Motor neuron (in vitro differentiated cells): Measurements from ENCODE around the gene TNRC6C. TPM values are rescaled to one million over a fixed set of nuclear protein-coding genes. Genes with fewer than 3 reads are reported as not detected.
"Not testable (repeated sequence)": the region's sequence is repeated elsewhere in the genome, so short reads cannot be mapped to it uniquely, and the experiment has no call there.

Experiments used
- ATAC-seq, 8 experiments: fragments of 200-7000 bp; cut with Tn5 transposase; replicated peaks in 6 of 8; 2 replicates each; pipeline ENCODE4 v1.8.0; 2021; ENCODE audit warnings: mild to moderate bottlenecking in 8 of 8, moderate library complexity in 8 of 8
- H3K27ac ChIP-seq, 2 donors: fragments of 250-450 bp; sonication (Bioruptor Pico); 2 replicates each; pipeline ENCODE4 v1.9.0; 2021; ENCODE audit warnings: antibody characterized with exemption in 2 of 2, mild to moderate bottlenecking in 2 of 2, moderate library complexity in 1 of 2
- H3K4me1 ChIP-seq, 2 donors: fragments of 250-450 bp; sonication (Bioruptor Pico); replicated peaks in 1 of 2; 2 replicates each; pipeline ENCODE4 v1.6.1; 2021; ENCODE audit warnings: antibody characterized with exemption in 2 of 2, mild to moderate bottlenecking in 2 of 2, moderate library complexity in 1 of 2
- H3K4me3 ChIP-seq, 5 donors: fragments of 250-450 bp; sonication (Bioruptor Pico); 2 replicates each; pipeline ENCODE4 v1.9.0; 2021; ENCODE audit warnings: antibody characterized with exemption in 5 of 5, mild to moderate bottlenecking in 5 of 5, moderate library complexity in 4 of 5
- WGBS, 10 experiments: fragments of 450-650 bp; shearing (Covaris generic); methylation state at CpG; one replicate each; pipeline ENCODE4 v1.0.0; 2022; 5-methylcytosine and 5-hydroxymethylcytosine counted together
- in situ Hi-C, 9 experiments: fragments of 400-800 bp; cut with MboI; loops; one replicate each; pipeline ENCODE4 v1.15.0; 2021; ENCODE audit warnings: low sequenced_read_pairs in 9 of 9, low pct_unique_long_range_greater_than_20kb in 2 of 9; ENCODE audit not compliant: unreplicated experiment in 9 of 9
- total RNA-seq, 8 experiments: library from RNA; unstranded; fragments of 300-600 nt; gene quantifications; 2 replicates each; pipeline versions ENCODE4 v1.2.3 to v1.2.4, GENCODE V29; 2022

TNRC6C gene
- total RNA-seq, 8 experiments from 2014 or later, result 5.6 to 20.6 (median 16.1) TPM

DNA sequence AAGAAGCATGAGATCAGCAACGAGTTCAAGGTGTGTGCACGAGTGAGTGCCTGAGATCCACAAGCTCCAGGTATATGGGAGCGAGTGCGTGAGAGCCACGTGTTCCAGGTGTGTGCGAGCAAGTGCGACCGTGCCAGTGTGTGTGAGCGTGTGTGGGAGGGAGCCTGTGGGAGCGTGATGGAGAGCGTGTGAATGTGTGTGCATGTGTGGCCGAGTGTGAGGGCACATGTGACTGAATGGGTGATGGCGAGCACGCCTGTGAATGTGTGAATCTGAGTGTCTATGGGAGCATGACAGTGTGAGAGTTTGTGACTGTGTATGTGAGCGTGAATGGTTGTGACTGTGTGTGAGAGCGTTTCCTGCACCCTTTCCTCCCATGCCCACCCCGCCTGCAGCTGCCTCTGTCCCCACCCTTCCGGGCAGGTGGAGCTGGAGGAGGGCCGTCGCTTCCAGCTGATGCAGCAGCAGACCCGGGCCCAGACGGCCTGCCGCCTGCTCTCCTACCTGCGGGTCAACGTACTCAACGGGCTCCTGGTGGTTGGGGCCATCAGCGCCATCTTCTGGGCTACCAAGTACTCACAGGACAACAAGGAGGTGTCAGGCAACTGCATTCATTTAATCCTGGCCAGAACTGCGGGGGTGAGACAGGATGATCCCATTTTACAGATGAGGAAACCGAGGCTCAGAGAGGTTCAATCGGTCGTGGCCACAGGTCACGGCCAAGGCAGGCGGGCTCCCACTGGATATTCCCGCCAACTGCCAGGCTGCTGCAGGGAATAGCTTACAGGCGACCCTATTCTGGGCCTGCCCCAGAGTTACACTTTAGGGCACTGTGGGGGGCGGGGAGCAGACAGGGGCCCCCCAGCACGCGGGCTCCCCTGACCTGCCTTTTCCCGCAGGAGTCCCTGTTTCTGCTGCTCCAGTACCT lies 175.7 kb downstream of the TNRC6C start:
- ATAC-seq, result peak in 3 of 8 experiments; percentile 71 to 80 (median 75)
- in situ Hi-C loops, result no loop called here
- peaks cover 3% of the 10 kb centered on the region in 2 donors for H3K4me1 ChIP-seq
- WGBS, 10 experiments, result 3 to 100% (median 70%) methylated on average over 1 to 11 of the region's 39 CpGs; no CpG with 5 or more reads in 2 of the 10 experiments
- no peak overlapping the region for H3K4me3 ChIP-seq
- H3K27ac ChIP-seq, result no peak overlapping the region

DNA sequence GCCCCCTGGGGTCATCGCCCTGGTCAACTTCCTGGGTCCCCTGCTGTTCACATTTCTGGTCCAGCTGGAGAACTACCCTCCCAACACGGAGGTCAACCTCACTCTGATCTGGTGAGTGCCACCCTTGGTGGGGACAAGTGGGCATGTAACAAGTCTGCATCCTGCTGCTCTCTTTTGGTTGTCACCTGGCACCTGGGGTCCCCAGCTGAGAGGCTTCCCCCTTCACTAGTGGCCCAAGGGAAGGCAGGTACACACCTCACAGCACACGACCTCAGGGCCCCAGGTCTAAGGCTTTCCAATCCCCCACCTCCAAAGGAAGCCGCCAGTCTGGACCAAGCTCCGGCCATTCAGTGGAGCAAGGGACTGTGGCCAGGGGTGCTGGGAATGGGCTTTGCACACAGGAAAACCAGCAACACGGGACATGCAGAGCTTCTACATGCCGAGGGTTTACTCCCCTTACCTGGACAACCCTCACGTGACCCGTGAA lies 176.4 kb downstream of the TNRC6C start:
- WGBS, 10 experiments, result 26 to 86% (median 61%) methylated on average over 2 to 6 of the region's 9 CpGs; no CpG with 5 or more reads in 5 of the 10 experiments
- Histone ChIP-seq H3K4me1 (peaks cover 3% of the 10 kb centered on the region in 2 donors), H3K4me3 (no peak overlapping the region), H3K27ac (no peak overlapping the region)
- in situ Hi-C loops, result no loop called here
- ATAC-seq, result no peak

DNA sequence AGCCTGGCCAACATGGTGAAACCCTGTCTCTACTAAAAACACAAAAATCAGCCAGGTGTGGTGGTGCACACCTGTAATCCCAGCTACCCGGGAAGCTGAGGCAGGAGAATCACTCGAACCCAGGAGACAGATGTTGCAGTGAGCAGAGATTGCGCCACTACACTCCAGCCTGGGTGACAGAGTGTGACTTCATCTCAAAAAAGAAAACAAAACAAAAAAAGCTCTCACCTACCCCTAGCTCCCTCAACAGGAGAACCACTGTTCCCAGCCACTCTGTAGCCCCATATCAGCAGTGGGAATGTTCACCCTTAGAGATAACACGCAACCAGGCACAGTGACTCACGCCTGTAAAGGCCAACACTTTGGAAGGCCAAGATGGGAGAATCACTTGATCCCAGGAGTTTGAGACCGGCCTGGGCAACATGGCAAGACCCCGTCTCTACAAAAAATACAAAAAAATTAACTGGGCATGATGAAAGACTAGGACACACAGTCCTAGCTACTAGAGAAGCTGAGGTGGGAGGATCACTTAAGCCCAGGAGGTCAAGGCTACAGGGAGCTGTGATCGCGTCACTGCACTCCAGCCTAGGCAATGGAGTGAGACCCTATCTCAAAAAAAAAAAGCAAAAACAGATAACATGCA lies 177.5 kb downstream of the TNRC6C start:
- Histone ChIP-seq H3K27ac (no peak overlapping the region), H3K4me3 (no peak overlapping the region), H3K4me1 (peaks cover 3 to 7% of the 10 kb centered on the region in 2 donors)
- ATAC-seq, result no peak
- 79 to 100% (median 91%) methylated on average over 1 to 6 of the region's 9 CpGs; no CpG with 5 or more reads in 3 of the 10 experiments for WGBS, 10 experiments
- in situ Hi-C loops, result no loop called here

DNA sequence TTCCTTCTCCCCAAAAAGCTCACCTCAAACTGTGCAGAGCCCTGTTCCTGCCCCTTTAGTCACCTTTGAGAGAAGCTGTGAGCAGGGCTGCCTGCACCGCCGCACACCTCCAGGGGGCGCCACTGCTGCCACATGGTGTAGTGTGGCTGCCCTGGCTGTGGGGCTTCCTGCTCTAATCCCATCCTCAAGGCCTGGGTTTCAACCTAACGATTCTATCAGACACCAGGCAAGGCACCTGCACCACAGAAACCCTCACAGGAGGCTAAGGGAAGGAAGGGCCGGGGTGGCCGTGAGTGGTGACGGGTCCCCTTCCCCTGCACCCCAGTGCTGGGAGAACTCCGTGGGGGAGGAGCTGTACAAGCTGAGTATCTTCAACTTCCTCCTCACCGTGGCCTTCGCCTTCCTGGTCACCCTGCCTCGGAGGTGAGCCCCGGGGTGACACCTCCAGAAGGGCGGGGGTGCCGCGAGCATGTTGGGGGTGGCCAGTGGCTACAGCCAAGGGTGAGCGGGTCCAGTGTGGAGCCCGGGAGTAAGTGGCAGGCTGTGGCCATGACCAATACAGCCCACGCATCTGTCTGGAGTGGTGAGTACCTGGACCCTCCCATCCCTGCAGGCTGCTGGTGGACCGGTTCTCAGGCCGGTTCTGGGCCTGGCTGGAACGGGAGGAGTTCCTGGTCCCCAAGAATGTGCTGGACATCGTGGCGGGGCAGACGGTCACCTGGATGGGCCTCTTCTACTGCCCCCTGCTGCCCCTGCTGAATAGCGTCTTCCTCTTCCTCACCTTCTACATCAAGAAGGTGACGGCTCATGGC lies 179.1 kb downstream of the TNRC6C start:
- in situ Hi-C loops, result no loop called here

DNA sequence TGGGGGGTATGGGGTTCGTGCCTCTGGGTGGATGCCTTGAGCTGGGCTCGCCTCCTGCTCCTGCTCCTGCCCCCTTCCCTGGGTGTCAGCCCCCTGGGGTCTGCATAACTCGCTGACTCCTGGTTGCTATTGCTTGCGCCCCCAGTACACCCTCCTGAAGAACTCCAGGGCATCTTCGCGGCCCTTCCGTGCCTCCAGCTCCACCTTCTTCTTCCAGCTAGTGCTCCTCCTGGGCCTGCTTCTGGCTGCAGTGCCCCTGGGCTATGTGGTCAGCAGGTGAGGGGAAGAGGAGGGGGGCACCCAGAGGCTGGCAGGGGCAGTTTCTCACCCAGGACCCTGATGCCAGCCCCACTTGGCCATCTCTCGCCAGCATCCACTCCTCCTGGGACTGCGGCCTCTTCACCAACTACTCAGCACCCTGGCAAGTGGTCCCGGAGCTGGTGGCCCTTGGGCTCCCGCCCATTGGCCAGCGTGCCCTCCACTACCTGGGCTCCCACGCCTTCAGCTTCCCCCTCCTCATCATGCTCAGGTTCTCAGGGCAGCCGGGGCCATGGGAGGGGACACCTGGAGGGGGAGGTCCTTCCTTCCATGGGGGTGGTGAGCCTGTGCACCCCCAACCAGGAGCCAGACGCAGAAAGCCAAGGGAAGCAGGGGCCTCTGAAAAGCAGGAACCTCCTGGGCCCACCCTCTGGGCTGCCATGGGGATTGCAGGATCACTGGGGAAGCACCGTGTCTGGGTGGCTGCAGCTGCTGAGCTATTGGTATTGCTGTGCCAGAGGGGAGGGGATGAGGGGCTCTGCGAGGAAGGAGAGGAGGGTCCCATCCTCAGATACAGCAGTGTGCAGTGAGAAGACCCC lies 179.9 kb downstream of the TNRC6C start:
- WGBS, 10 experiments, result 80 to 100% (median 80%) methylated on average over 1 to 2 of the region's 17 CpGs; no CpG with 5 or more reads in 6 of the 10 experiments
- no peak overlapping the region for H3K27ac ChIP-seq
- ATAC-seq, result no peak

More for the DNA sequence above, 179.1 kb downstream of the TNRC6C start:
- WGBS, 10 experiments, result 71 to 100% (median 87%) methylated on average over 1 to 9 of the region's 26 CpGs; no CpG with 5 or more reads in 6 of the 10 experiments
- H3K4me3 ChIP-seq, result no peak overlapping the region
- peaks cover 0 to 3% of the 10 kb centered on the region in 2 donors for H3K4me1 ChIP-seq
- no peak for ATAC-seq
- H3K27ac ChIP-seq, result no peak overlapping the region

DNA sequence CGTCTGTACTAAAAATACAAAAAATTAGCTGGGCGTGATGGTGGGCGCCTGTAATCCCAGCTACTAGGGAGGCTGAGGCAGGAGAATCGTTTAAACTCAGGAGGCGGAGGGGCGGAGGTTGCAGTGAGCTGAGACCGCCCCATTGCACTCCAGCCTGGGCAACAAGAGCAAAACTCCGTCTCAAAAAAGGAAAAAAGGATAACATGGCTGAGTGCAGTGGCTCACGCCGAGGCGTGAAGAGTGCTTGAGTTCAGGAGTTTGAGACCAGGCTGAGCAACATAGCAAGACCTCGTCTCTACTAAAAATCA lies 181.3 kb downstream of the TNRC6C start:
- H3K4me3 ChIP-seq, ATAC-seq, H3K27ac ChIP-seq, in situ Hi-C loops: not testable (repeated sequence)
- peaks cover 9 to 15% of the 10 kb centered on the region in 2 donors for H3K4me1 ChIP-seq
- 80 to 94% (median 88%) methylated on average over 1 to 9 of the region's 12 CpGs; no CpG with 5 or more reads in 2 of the 10 experiments for WGBS, 10 experiments

More for the DNA sequence above, 179.9 kb downstream of the TNRC6C start:
- in situ Hi-C loops, result no loop called here
- Histone ChIP-seq H3K4me1 (peaks cover 0 to 3% of the 10 kb centered on the region in 2 donors), H3K4me3 (no peak overlapping the region)

DNA sequence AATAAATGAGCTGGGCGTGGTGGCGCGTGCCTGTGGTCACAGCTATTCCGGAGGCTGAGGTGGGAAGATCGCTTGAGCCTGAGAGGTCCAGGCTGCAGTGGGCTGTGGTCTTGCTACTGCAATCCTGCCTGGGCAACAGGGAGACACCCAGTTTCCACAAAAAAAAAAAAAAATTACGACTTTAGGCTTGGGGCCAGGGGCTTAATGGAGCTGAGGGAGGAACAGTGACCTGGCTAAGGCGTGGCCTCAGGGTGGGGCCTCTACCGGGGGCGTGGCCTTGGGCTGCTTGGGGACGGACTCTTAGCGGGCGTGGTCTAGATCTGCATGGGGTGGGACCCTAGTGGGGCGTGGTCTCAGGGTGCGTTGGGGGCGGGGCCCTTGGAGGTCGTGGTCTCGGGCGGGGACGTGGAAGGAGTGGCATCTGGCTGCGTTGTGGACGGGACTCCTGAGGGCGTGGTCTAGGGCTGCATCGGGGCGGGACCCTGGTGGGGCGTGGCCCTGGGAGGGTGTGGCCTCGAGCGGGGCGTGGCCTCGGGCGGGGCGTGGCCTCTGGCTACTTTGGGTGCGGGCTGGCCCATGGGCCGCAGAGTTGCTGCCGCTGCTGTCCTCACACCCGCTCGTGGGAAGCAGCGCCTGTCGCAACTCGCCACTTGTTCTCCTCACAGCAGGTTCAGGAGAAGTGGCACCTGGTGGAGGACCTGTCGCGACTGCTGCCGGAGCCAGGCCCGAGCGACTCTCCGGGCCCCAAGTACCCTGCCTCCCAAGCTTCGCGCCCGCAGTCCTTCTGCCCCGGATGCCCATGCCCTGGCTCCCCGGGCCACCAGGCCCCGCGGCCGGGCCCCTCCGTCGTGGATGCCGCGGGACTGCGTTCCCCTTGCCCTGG lies 181.9 kb downstream of the TNRC6C start:
- in situ Hi-C loops, result no loop called here
- peak; percentile 49 to 86 (median 80) for ATAC-seq
- H3K4me3 ChIP-seq, result no peak overlapping the region
- WGBS, 10 experiments, result 0 to 71% (median 43%) methylated on average over 1 to 7 of the region's 58 CpGs; no CpG with 5 or more reads in 4 of the 10 experiments
- no peak overlapping the region for H3K27ac ChIP-seq
- H3K4me1 ChIP-seq, result peaks cover 15 to 21% of the 10 kb centered on the region in 2 donors

DNA sequence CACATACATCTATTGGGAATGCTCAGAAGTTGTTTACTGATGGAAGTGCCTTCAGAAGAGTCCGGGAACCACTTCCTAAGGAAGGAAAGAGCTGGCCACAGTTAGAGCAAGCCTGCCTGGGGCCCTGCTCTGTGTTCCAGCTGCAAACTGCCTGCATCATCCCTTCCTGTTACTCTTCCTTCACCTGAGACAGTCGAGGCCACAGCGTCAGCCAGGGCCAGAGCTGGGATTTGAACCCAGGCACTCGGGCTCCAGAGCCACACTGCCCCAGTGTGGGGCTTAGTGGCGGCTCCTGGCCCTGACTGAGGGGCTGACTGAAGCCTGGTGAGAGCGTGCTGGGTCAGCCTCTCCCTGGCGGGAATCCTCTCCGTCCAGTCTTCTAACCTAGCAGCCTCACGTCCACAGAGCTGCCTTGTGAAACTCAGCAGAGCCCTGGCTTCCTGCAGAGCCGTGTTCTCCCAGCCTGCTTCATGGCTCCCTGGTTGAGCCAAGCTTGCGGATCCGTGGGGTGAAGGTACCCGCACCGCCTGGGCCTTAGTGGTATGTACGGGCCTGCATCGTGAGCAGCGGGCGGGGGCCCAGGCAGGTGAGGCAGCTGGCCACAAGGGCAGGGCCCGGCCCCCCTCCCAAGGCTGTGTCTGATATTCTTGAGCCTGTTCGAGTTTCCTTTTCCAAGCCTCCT lies 183.1 kb downstream of the TNRC6C start:
- in situ Hi-C loops, result no loop called here
- no peak overlapping the region for H3K27ac ChIP-seq
- H3K4me1 ChIP-seq, result peaks cover 17 to 23% of the 10 kb centered on the region in 2 donors
- no peak for ATAC-seq
- WGBS, 10 experiments, result 56 to 100% (median 88%) methylated on average over 1 to 14 of the region's 20 CpGs; no CpG with 5 or more reads in 4 of the 10 experiments
- no peak overlapping the region for H3K4me3 ChIP-seq

DNA sequence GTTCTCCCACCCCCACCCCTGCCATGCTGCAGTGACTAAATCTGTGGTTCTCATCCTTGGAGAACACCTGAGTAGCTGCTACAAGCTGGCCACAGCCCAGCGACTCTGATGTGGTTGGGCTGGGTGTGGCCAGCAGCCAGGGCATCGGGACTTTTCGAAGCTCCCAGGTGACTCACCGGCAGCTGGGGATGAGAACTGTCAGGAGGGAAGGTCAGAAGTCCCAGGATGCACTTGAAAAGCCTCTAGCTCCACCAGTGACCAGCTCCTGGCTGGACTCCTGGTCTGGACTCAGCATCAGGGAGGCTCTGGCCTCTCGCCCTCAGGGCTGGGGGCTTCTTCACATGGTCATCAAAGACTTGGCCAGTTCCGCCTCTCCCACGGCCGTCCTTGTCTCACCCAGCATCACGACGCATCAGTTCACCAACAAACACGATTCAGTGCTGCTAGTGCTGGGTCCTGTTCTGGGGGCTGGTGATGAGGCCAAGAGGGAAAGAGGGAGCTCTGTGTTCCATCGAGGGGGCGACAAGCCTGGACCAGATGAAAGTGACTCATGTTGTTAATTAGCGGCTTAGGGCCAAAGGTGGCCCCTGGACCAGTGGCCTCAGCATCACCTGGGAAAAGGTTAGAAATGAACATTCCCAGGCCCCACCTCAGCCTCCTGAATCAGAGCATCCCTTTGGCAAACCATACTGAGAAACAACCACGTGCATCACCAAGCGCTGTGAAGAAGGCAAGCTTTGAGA lies 183.8 kb downstream of the TNRC6C start:
- no peak for ATAC-seq
- in situ Hi-C loops, result no loop called here
- Histone ChIP-seq H3K4me3 (no peak overlapping the region), H3K27ac (no peak overlapping the region), H3K4me1 (peaks cover 17 to 25% of the 10 kb centered on the region in 2 donors)
- WGBS, 10 experiments, result 60 to 91% (median 78%) methylated on average over 1 to 6 of the region's 16 CpGs; no CpG with 5 or more reads in 3 of the 10 experiments
